SK-N-DZ (cell line): ENCODE data around the gene ELL.
"Not testable (repeated sequence)": the region's sequence is repeated elsewhere in the genome, so short reads cannot be mapped to it uniquely, and the experiment has no call there.

Experiments
- DNase-seq: peaks from one replicate; pipeline ENCODE4 v3.0.0-alpha.2; 2015; ENCODE audit warnings: low spot score

The ELL gene

DNA sequence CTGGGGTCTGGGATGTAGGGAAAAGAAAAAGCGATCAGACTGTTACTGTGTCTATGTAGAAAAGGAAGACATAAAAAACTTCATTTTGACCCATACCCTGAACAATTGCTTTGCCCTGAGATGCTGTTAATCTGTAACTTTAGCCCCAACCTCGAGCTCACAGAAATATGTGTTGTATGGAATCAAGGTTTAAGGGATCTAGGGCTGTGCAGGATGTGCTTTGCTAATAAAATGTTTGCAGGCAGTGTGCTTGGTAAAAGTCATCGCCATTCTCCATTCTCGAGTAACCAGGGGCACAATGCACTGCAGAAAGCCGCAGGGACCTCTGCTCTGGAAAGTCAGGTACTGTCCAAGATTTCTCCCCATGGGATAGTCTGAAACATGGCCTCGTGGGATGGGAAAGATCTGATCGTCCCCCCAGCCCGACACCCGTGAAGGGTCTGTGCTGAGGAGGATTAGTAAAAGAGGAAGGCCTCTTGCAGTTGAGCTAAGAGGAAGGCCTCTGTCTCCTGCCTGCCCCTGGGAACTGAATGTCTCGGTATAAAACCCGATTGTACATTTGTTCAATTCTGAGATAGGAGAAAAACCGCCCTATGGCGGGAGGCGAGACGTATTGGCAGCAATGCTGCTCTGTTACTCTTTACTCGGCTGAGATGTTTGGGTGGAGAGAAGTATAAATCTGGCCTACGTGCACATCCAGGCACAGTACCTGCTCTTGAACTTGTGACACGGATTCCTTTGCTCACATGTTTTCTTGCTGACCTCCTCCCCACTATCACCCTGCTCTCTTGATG lies 119.2 kb downstream of the ELL start:
- DNase-seq = not testable (repeated sequence)

DNA sequence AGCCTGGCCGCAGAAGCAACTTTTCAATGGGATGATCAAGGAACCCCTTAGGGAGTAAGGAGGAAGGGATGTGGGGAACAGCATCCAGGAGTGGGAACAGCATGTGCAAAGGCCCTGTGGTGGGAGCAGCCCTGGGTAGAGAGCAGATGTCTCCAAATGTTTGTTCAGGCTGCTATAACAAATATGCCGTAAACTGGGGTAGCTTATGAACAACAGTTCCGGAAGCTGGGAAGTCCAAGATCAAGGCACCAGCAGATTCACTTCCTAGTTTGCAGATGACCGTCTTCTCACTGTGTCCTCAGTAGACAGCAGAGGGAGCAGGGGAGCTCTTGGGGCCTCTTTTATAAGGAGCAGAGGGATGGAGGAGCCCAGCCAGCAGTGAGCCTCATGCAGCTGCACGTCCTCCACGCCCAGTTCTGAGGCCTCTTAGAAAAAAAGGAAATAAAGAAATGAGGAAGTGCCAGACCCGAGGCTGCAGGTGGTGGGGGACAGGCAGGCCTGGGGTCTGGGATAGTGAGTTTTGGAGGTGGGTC lies 120.2 kb downstream of the ELL start:
- peak; percentile 57 for DNase-seq

DNA sequence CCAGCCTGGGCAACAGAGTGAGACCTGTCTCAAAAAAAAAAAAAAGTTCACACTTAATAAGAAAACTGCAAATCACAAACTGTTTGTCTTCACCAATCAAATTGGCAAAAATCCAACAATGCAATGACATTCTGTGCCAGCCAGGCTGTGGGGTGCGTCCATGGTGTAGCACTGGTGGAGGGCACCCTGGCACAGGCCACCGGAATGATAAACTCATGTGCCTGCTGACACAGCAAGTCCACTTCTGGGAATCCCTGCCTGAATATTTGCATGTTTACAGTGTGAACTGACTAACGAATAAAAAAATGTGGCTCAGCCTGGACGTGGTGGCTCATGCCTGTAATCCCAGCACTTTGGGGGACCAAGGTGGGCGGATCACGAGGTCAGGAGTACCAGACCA lies 122.9 kb downstream of the ELL start:
- DNase-seq = no peak

DNA sequence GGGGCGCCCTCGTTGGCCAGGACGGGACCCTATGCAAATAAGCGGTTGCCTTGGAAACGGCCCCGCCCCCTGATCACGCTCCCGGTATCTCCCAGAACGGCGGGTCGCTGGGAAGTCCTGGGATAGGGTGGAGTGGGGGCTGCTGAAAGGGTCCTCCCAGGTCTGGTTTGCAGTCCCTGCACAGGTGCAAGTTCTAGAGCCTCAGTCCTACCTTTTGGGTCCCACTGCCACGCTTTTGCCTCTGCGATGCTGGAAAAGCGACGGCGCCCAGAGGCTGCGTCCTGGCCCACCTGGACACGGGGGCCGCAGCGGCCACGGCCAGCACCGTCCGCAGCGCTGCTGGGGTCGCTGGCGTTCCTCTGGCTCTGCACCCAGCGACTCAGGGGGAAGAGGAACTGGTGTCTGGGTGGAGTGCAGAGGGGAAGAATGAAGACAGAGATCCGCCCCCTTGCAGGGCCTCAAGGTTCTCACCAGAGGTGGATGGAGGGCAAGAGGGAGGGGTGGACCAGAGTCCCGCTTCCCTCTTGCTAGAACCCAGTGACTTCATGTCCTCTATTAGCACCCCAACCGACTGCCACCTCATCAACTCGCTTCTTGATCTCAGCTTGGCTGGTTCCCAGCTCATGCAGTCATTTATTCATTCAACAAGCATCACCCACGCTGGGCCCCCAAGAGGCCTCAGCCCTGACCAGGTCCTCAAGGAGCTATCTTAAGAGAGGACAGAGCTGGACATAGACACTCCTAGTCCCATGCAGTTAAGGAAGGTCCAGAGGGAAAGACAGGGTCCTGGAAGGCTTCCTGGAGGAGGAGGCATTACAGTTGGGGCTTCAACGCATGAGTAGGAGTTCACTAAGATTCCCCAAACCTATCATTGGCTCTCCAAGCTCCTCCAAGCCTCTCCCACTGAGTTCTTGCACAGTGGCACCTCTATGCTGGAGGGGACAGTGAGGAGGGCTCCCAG lies 124.3 kb downstream of the ELL start, which contains the start of gene LRRC25:
Gene LRRC25 (minus strand): TSS at position 381 of the 961 bp plus-strand sequence. CDS start 659 bp downstream, outside the sequence.
- DNase-seq = no peak

DNA sequence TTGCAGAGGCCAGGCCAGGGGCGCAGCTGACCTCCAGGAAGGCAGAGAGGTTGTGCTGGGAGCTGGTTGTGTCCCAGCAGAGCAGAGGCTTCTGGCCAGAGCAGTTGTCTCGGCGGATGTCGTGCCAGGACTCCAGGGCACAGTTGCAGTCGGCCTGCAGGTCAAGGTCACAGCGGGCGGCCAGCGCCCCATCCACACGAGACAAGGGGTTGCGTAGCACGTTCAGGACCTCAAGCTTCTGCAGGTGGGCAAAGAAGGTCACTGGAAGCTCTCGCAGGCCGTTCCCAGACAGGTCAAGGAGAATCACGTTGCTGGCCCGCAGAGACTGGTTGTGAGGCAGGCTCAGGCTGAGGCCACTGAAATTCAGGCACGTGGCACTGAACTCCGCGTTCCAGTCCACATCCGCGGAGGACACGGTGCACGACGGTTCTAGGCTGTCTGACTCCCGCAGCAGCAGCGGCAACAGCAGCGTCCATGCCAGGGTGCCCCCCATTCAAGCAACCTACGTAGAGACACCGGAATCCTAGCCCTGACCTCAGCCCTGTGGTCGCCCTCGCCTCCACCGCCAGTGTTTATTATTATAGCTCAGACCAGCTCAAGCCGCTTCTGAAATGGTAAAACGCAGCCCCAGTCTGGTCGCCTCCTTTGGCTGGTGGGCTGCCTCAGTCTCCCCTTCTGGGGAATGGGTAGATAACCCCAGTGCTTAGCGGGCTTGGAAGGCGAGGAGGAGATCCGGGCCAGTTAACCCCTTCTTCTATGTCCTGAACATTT lies 125.2 kb downstream of the ELL start:
- DNase-seq = no peak

DNA sequence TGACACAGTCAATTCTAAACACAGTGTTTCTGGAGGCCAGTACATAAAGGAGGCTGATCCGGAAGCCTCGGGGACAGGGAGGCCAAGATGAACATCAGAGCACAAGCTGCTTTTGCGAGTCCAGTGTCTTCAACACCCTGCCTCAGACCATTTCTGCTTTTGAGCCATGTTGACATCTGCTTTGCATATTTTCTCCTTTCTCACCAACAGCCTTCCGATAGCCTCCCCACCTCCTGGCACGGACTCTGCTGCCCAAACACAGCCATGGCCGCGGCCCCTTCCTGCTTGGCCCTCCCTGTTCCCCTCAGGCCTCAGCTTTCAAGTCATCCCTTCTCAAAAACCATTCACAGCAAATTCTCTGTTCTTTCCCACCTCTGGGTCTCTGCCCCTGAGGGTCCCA lies 128.0 kb downstream of the ELL start:
- DNase-seq = no peak

DNA sequence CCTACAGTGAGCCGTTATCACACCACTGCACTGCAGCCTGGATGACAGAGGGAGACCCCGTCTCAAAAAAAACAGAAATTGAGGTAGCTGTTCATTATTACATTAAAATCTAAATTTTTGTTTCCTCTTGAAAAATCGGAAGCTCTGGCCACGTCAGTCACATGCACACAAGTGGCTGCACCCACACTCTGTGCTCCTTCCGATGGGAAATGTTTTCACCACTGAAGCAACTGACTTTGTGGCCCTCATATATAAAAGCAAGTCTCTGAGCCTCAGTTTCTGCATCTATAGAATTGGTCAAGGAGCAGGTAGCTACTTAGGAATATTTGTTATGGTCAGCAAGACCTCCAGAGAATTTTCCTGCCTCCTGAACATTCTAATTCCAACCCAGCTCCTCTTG lies 128.9 kb downstream of the ELL start:
- DNase-seq = no peak
